ENCODE results near the gene ATXN1. TPM values are rescaled to one million over a fixed set of nuclear protein-coding genes. Genes with fewer than 3 reads are reported as not detected.

ATXN1 gene
- total RNA-seq, 4 donors from 2014 or later: 26.4 to 46.4 (median 36.1) TPM

DNA sequence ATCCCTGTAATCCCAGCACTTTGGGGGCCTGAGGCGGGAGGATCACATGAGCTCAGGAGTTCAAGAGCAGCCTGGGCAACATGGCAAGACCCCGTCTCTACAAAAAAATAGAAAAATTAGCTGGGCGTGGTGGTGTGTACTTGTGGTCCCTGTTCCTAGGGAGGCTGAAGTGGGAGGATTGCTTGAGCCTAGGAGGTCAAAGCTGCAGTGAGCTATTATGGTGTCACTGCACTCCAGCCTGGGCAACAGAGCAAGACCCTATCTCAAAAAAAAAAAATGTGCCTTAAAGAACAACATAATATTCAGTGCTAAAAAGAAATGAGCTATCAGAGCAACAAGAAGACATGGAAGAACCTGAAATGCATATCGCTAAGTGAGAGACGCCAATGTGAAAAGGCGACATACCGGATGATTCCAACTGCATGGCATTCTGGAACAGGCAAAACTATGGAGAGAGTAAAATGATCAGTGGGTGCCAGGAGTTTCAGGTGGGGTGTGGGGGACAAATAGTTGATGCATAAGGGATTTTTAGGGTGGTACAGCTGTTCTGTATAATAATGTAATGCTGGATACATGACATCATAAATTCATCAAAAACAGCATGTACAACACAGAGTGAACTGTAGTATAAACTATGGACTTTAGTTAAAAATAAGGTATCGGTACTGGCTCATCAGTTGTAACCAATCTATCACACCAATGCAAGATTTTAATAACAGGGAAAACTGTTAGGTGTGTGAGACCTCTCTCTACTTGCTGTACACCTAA lies 442.1 kb downstream of the ATXN1 start:
- DNase-seq (ENCODE audit: low spot score) (no peak), ATAC-seq (ENCODE audit: low FRiP score) (no peak)
- TF ChIP-seq, protein P1, sequence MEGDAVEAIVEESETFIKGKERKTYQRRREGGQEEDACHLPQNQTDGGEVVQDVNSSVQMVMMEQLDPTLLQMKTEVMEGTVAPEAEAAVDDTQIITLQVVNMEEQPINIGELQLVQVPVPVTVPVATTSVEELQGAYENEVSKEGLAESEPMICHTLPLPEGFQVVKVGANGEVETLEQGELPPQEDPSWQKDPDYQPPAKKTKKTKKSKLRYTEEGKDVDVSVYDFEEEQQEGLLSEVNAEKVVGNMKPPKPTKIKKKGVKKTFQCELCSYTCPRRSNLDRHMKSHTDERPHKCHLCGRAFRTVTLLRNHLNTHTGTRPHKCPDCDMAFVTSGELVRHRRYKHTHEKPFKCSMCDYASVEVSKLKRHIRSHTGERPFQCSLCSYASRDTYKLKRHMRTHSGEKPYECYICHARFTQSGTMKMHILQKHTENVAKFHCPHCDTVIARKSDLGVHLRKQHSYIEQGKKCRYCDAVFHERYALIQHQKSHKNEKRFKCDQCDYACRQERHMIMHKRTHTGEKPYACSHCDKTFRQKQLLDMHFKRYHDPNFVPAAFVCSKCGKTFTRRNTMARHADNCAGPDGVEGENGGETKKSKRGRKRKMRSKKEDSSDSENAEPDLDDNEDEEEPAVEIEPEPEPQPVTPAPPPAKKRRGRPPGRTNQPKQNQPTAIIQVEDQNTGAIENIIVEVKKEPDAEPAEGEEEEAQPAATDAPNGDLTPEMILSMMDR (IDR thresholded peaks at IDR 0.05): no peak

DNA sequence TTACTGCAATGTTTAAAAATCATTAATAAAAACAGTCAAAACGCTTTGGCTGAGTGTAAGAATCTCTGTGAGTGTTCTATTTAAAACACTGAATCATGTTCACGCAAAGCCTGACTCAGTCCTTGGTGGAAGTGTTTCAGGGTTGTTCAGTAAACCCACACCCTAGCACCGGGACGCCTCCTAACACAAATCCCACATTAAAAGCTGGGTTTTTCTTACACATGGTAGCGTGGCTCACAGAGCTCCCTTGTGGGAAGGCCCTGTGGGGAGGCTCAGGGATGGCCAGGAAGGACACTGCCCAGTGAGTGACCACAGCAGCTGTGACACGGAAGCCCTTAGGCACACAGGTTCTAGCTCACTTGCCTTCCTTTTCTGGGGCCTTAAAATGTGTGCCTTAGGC lies 442.7 kb downstream of the ATXN1 start:
- TF ChIP-seq, protein P1 (IDR thresholded peaks at IDR 0.05): no peak
- ATAC-seq (ENCODE audit: low FRiP score): peak; percentile 10
- DNase-seq (ENCODE audit: low spot score): no peak

DNA sequence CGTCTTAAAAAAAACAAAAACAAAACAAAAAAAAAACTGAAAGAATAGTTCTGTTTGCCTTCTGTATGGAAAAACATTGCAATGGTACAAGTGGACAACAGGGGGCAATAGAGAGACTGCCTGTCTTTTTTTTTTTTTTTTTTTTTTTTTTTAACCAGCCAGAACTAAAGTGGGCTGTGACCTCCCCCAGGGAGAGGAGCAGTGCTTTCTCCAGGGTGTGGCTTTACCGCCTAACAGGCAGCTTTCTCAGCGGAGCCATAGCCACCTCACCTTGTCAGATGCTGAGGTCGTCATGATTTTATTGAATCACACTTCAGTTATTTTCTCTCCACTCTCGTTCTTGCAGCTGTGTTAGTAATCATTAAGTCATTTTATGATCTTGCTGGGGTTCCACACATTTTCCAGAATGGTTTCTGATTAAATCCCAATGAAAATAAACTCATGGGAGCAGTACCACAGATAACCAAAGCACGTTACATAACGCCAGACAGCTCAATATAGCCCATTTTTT lies 444.5 kb downstream of the ATXN1 start:
- ATAC-seq (ENCODE audit: low FRiP score): no peak
- TF ChIP-seq, protein P1 (IDR thresholded peaks at IDR 0.05): no peak
- DNase-seq (ENCODE audit: low spot score): no peak

DNA sequence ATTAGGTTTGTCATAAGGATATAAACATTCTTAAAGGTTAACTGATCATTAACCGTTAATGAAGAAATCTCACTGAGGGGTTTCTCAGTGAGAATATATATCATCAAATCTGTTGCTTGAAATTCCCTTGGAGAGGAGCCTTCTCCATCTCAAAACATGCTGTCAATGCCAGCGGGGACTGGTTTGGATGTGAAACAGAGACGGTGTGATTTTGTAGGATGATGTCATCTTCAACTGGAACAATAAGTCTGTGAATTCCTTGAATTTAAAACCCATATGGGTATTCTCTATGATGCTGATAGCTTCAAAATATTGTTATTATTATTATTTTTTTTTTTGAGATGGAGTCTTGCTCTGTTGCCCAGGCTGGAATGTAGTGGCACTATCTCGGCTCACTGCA lies 447.0 kb downstream of the ATXN1 start:
- no peak for ATAC-seq (ENCODE audit: low FRiP score)
- TF ChIP-seq, protein P1 (IDR thresholded peaks at IDR 0.05): no peak
- no peak for DNase-seq (ENCODE audit: low spot score)

DNA sequence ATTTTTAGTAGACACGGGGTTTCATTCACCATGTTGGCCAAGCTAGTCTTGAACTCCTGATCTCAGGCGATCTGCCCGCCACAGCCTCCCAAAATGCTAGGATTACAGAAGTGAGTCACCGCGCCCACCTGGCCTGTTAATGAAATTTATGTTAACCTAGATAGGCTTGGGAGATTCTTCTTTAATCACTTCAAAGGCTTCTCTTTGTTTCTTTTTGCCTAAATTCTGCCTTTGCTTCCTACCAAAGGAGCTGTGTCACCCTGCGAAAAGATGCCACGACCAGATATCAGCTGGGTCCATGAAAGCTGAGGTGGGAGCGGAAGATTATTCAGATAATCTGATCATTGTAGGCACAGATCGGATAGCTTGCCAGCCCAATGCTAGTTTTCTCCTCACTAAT lies 447.5 kb downstream of the ATXN1 start:
- TF ChIP-seq, protein P1 (IDR thresholded peaks at IDR 0.05): no peak
- DNase-seq (ENCODE audit: low spot score): no peak
- ATAC-seq (ENCODE audit: low FRiP score): no peak

DNA sequence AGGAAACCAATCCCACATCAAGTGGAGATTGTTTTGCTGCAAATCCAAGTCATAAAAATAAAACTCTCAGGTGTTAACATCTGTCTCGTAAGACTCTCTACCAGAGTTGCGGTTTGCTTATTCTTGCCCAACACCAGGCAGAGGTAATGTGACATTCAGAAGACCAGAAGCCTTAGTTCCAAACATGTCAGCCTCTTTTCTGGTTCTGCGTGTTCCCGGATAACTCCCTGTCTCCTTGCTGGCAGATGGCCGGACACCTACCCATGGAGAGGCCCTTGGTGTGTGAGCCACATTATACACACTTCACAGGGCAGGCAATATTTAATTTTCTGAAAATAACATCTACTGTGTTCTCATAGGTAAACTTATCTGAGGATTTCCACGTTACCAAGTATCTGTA lies 449.5 kb downstream of the ATXN1 start:
- no peak for ATAC-seq (ENCODE audit: low FRiP score)
- DNase-seq (ENCODE audit: low spot score): no peak
- TF ChIP-seq, protein P1 (IDR thresholded peaks at IDR 0.05): no peak

DNA sequence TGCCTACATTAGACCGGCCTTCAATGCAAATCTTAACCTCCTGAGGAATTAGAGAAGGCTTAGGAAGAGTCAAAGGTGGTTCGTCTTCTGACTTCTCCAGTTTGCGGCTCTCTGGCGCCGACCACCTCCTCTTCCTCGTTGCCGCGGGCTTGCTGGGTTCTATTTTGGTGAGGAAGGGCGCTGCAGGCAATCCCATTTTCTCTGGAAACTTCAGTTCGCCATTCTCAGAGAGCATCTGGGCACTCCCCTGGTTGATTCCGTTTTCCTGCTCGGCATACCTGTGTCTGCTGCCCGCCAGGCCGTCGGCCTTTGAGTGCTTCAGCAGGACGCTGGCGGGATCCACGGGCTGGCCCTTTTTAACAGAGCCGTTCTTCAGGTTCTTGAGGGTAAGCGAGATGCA lies 454.9 kb downstream of the ATXN1 start:
- no peak for DNase-seq (ENCODE audit: low spot score)
- TF ChIP-seq, protein P1 (IDR thresholded peaks at IDR 0.05): no peak
- ATAC-seq (ENCODE audit: low FRiP score): no peak
